Pericardium fibroblast (primary cell): ENCODE measurements around the gene SPATA17. TPM values are rescaled to one million over a fixed set of nuclear protein-coding genes. Genes with fewer than 3 reads are reported as not detected.

ENCODE experiments used
- total RNA-seq: library from RNA; depleted of rRNA; stranded (reverse); fragments of >200 nt; gene quantifications from 2 replicates; pipeline ENCODE4 v1.2.3, GENCODE V29; 2015

Gene SPATA17
- total RNA-seq, result 0.12 and 5.0 TPM in 2 replicates

GRCh38 chr1:217630711-217631591 lies at the start of gene SPATA17, which contains the start of gene GPATCH2:
SPATA17 (plus strand) TSS chr1:217631344; CDS start chr1:217631379, 35 bp downstream.
GPATCH2 (minus strand) TSS chr1:217631090; CDS start chr1:217630971, 119 bp downstream.

Other genes starting within 250 kb of the SPATA17 start
- 6.6 and 7.0 TPM in 2 replicates for gene GPATCH2, start 254 bp upstream of the SPATA17 start, total RNA-seq